ENCODE results near the gene MITF.

GRCh38 chr3:69842789-69843188 is 103.5 kb downstream of the MITF start:
- TF ChIP-seq CTCF (IDR thresholded peaks at IDR 0.05) (no peak), POLR2A (IDR thresholded peaks at IDR 0.05) (no peak)

All from right lobe of liver (tissue), 4 donors.